Uterus (tissue), 2 donors: ENCODE measurements around the gene WDR59.

Experiments
- POLR2A ChIP-seq, 2 donors: fragments of 450-650 bp; IDR thresholded peaks; one replicate each; pipeline ENCODE4 v1.6.1; 2016; ENCODE audit warnings: antibody characterized with exemption in 2 of 2, mild to moderate bottlenecking in 1 of 2, moderate library complexity in 1 of 2
- TF ChIP-seq, protein P1 (sequence below), 4 experiments: fragments of 200-600 bp in 2 of 4; fragments of 450-650 bp in 2 of 4; sonication (generic) in 2 of 4; IDR thresholded peaks; one replicate each; pipeline ENCODE4 v1.5.1; 2016 to 2019; ENCODE audit warnings: antibody characterized with exemption in 4 of 4, mild to moderate bottlenecking in 2 of 4, moderate library complexity in 1 of 4

DNA sequence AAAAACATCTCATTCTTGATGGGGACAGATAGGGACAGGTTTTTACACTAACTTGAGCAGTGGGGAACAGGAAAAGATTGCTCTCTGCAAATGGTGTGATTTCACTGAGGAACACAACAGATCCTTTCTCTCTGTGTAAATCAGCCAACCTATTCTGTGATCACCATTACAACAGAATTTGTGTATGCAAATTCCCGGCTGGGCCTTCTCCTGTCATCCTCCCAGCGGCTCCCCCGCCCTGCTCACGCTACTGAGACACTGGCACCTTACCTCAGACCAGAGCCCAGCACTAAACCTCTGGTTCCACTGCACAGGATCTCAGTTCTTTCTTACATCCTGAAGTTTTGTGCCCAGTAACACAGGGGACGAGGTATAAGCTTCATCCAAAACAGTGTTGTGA lies 113.3 kb downstream of the WDR59 start:
- TF ChIP-seq POLR2A (IDR thresholded peaks at IDR 0.05), result no peak
- TF ChIP-seq, protein P1, sequence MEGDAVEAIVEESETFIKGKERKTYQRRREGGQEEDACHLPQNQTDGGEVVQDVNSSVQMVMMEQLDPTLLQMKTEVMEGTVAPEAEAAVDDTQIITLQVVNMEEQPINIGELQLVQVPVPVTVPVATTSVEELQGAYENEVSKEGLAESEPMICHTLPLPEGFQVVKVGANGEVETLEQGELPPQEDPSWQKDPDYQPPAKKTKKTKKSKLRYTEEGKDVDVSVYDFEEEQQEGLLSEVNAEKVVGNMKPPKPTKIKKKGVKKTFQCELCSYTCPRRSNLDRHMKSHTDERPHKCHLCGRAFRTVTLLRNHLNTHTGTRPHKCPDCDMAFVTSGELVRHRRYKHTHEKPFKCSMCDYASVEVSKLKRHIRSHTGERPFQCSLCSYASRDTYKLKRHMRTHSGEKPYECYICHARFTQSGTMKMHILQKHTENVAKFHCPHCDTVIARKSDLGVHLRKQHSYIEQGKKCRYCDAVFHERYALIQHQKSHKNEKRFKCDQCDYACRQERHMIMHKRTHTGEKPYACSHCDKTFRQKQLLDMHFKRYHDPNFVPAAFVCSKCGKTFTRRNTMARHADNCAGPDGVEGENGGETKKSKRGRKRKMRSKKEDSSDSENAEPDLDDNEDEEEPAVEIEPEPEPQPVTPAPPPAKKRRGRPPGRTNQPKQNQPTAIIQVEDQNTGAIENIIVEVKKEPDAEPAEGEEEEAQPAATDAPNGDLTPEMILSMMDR (IDR thresholded peaks at IDR 0.05), result no peak
